Measurements from ENCODE around the gene CDH24.
"Not testable (repeated sequence)": the region's sequence is repeated elsewhere in the genome, so short reads cannot be mapped to it uniquely, and the experiment has no call there.

The CDH24 gene

GRCh38 chr14:23020143-23021128, 36.9 kb downstream of the CDH24 start:
- CTCF ChIA-PET, result interaction anchor here (0.9 to 2.8 kb wide), 5 partner anchors 11 to 49 kb away, joined by 3 to 12 read pairs (median 5); partner anchors contain the start of gene CDH24
- no peak for TF ChIP-seq CTCF (IDR thresholded peaks at IDR 0.05; ENCODE audit: insufficient read depth, low read length, missing control alignments)
- POLR2A ChIA-PET, result no interaction called here
- no peak overlapping the region for H3K4me3 ChIP-seq (ENCODE audit: low read depth, low read length)
- no peak for DNase-seq (ENCODE audit: low read depth, low spot score)

- no peak for DNase-seq (ENCODE audit: low read depth, low spot score)
- CTCF ChIA-PET, result interaction anchor here (0.6 to 1.3 kb wide), 4 partner anchors 10 to 32 kb away, joined by 3 to 4 read pairs (median 3); no protein-coding TSS in a partner anchor
- POLR2A ChIA-PET, result no interaction called here
- TF ChIP-seq CTCF (IDR thresholded peaks at IDR 0.05; ENCODE audit: insufficient read depth, low read length, missing control alignments), result no peak
- H3K4me3 ChIP-seq (ENCODE audit: low read depth, low read length), result no peak overlapping the region
Observed at GRCh38 chr14:23018107-23018506, 39.2 kb downstream of the CDH24 start.

GRCh38 chr14:23017091-23017490, 40.2 kb downstream of the CDH24 start:
- DNase-seq (ENCODE audit: low read depth, low spot score), result no peak
- no peak for TF ChIP-seq CTCF (IDR thresholded peaks at IDR 0.05; ENCODE audit: insufficient read depth, low read length, missing control alignments)
- H3K4me3 ChIP-seq (ENCODE audit: low read depth, low read length), result no peak overlapping the region
- POLR2A ChIA-PET, result no interaction called here
- CTCF ChIA-PET, result interaction anchor here (1.0 to 7.9 kb wide), 4 partner anchors 10 to 461 kb away, joined by 3 to 62 read pairs (median 6); no protein-coding TSS in a partner anchor

- no peak for DNase-seq (ENCODE audit: low read depth, low spot score)
- no peak overlapping the region for H3K4me3 ChIP-seq (ENCODE audit: low read depth, low read length)
- POLR2A ChIA-PET, result no interaction called here
- CTCF ChIA-PET, result interaction anchor here (1.2 to 7.9 kb wide), 3 partner anchors 9 to 53 kb away, joined by 3 to 62 read pairs (median 6); no protein-coding TSS in a partner anchor
- TF ChIP-seq CTCF (IDR thresholded peaks at IDR 0.05; ENCODE audit: insufficient read depth, low read length, missing control alignments), result no peak
Observed at GRCh38 chr14:23015618-23016017, 41.7 kb downstream of the CDH24 start.

- CTCF ChIA-PET, result interaction anchor here (1.9 to 7.9 kb wide), 4 partner anchors 7 to 43 kb away, joined by 5 to 62 read pairs (median 10); no protein-coding TSS in a partner anchor
- DNase-seq (ENCODE audit: low read depth, low spot score); POLR2A ChIA-PET; H3K4me3 ChIP-seq (ENCODE audit: low read depth, low read length): not testable (repeated sequence)
Observed at GRCh38 chr14:23013749-23014054, 43.6 kb downstream of the CDH24 start.

- no peak overlapping the region for H3K4me3 ChIP-seq (ENCODE audit: low read depth, low read length)
- ChIA-PET CTCF (interaction anchor here (0.6 to 7.9 kb wide), 5 partner anchors 11 to 96 kb away, joined by 3 to 62 read pairs (median 11); no protein-coding TSS in a partner anchor), POLR2A (interaction anchor here (1.4 kb wide), 1 partner anchor 10 kb away, joined by 3 read pairs; no protein-coding TSS in a partner anchor)
- TF ChIP-seq CTCF (IDR thresholded peaks at IDR 0.05; ENCODE audit: insufficient read depth, low read length, missing control alignments), result no peak
- no peak for DNase-seq (ENCODE audit: low read depth, low spot score)
Observed at GRCh38 chr14:23013054-23013748, 44.1 kb downstream of the CDH24 start.
